Measurements from ENCODE around the gene THSD8.

THSD8 gene

DNA sequence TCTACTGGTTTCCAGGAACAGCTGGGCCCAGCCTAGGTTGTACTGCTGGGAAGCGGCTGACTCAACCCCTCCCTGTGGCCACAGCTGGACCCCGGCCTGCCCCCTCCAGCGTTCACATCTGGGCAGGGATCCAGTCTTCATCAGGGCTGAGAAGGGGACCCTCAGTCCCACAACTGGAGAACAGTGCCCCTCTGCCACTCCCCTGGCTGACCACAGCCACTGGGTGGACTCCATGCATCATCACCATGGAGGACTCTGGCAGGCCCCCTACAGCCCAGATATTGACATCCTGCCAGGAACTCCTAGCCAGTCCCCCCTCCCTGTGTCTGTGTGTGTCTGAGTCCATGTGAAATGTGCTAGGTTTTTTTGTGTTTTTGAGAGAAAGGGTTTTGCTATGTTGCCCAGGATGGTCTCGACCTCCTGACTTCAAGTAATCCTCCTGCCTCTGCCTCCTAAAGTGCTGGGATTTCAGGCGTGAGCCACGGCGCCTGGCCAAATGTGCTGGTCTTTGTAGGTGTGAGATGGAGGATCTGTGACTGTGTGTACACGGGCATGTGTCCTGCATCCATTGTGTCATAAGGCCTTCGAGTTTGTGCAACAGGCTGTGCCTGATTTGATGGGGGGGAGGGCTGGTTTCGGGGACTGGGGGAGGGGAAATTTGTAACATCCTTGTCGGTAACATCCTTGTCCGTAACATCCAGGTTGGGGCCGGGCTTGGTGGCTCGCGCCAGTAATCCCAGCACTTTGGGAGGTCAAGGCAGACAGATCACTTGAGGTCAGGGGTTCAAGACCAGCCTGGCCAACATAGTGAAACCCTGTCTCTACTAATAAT is 22.5 kb upstream of the THSD8 start:
- Histone ChIP-seq H3K9me2 (replicated peaks; ENCODE audit: insufficient read depth, low read length) (no peaks in the 10 kb centered on the region), H4K20me1 (ENCODE audit: insufficient read depth, low read length) (no peaks in the 10 kb centered on the region), H3K79me2 (ENCODE audit: low read length) (no peaks in the 10 kb centered on the region), H3K27ac (ENCODE audit: low read length) (no peak overlapping the region), H3K27me3 (replicated peaks; ENCODE audit: insufficient read depth, low read length) (no peaks in the 10 kb centered on the region), H3K9me3 (replicated peaks; ENCODE audit: insufficient read depth, low read length) (no peaks in the 10 kb centered on the region), H3K9ac (ENCODE audit: low read length) (no peak overlapping the region), H3K36me3 (replicated peaks; ENCODE audit: insufficient read depth, low read length) (no peaks in the 10 kb centered on the region), H3K4me2 (ENCODE audit: low read depth, low read length) (no peak overlapping the region), H3F3A (ENCODE audit: insufficient read depth, low read length) (peaks cover 14% of the 10 kb centered on the region), H3K4me3 (ENCODE audit: low read length) (no peak overlapping the region), H2AFZ (ENCODE audit: low read length) (no peak overlapping the region), H3K4me1 (ENCODE audit: low read length) (peaks cover 20% of the 10 kb centered on the region)
- TF ChIP-seq, protein P1, sequence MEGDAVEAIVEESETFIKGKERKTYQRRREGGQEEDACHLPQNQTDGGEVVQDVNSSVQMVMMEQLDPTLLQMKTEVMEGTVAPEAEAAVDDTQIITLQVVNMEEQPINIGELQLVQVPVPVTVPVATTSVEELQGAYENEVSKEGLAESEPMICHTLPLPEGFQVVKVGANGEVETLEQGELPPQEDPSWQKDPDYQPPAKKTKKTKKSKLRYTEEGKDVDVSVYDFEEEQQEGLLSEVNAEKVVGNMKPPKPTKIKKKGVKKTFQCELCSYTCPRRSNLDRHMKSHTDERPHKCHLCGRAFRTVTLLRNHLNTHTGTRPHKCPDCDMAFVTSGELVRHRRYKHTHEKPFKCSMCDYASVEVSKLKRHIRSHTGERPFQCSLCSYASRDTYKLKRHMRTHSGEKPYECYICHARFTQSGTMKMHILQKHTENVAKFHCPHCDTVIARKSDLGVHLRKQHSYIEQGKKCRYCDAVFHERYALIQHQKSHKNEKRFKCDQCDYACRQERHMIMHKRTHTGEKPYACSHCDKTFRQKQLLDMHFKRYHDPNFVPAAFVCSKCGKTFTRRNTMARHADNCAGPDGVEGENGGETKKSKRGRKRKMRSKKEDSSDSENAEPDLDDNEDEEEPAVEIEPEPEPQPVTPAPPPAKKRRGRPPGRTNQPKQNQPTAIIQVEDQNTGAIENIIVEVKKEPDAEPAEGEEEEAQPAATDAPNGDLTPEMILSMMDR (IDR thresholded peaks at IDR 0.05; ENCODE audit: low read length), result no peak
- no peak for TF ChIP-seq EZH2phosphoT487 (IDR thresholded peaks at IDR 0.05; ENCODE audit: low read length)
- no peak for TF ChIP-seq EZH2 (optimal IDR thresholded peaks at IDR 0.05; ENCODE audit: low read depth, low read length)
- DNase-seq, result no peak

DNA sequence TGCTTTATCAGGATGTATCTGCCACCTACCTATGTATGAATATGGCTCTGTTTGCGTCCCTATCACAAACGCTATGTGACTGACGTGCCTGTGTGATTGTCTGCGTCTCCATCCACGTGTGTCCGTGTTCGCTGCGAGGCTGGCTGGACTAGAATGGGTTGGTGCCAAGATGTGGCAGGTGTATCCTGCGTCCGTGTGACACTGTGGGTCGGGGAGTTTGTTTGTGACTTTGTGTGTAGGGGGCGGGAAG is 19.8 kb upstream of the THSD8 start:
- Histone ChIP-seq H3K4me3 (ENCODE audit: low read length) (peak overlapping the region; percentile 64), H3K9me2 (replicated peaks; ENCODE audit: insufficient read depth, low read length) (no peaks in the 10 kb centered on the region), H3K27ac (ENCODE audit: low read length) (no peak overlapping the region), H3K36me3 (replicated peaks; ENCODE audit: insufficient read depth, low read length) (no peaks in the 10 kb centered on the region), H3F3A (ENCODE audit: insufficient read depth, low read length) (peaks cover 13% of the 10 kb centered on the region), H3K27me3 (replicated peaks; ENCODE audit: insufficient read depth, low read length) (no peaks in the 10 kb centered on the region), H2AFZ (ENCODE audit: low read length) (peak overlapping the region; percentile 78), H3K79me2 (ENCODE audit: low read length) (no peaks in the 10 kb centered on the region), H3K9ac (ENCODE audit: low read length) (peak overlapping the region; percentile 34; the same call in 1 of the 2 replicates), H4K20me1 (ENCODE audit: insufficient read depth, low read length) (no peaks in the 10 kb centered on the region), H3K9me3 (replicated peaks; ENCODE audit: insufficient read depth, low read length) (no peaks in the 10 kb centered on the region), H3K4me2 (ENCODE audit: low read depth, low read length) (peak overlapping the region; percentile 93), H3K4me1 (ENCODE audit: low read length) (peaks cover 12% of the 10 kb centered on the region)
- DNase-seq, result no peak
- no peak for TF ChIP-seq EZH2phosphoT487 (IDR thresholded peaks at IDR 0.05; ENCODE audit: low read length)
- no peak for TF ChIP-seq EZH2 (optimal IDR thresholded peaks at IDR 0.05; ENCODE audit: low read depth, low read length)
- TF ChIP-seq, protein P1 (IDR thresholded peaks at IDR 0.05; ENCODE audit: low read length), result no peak

DNA sequence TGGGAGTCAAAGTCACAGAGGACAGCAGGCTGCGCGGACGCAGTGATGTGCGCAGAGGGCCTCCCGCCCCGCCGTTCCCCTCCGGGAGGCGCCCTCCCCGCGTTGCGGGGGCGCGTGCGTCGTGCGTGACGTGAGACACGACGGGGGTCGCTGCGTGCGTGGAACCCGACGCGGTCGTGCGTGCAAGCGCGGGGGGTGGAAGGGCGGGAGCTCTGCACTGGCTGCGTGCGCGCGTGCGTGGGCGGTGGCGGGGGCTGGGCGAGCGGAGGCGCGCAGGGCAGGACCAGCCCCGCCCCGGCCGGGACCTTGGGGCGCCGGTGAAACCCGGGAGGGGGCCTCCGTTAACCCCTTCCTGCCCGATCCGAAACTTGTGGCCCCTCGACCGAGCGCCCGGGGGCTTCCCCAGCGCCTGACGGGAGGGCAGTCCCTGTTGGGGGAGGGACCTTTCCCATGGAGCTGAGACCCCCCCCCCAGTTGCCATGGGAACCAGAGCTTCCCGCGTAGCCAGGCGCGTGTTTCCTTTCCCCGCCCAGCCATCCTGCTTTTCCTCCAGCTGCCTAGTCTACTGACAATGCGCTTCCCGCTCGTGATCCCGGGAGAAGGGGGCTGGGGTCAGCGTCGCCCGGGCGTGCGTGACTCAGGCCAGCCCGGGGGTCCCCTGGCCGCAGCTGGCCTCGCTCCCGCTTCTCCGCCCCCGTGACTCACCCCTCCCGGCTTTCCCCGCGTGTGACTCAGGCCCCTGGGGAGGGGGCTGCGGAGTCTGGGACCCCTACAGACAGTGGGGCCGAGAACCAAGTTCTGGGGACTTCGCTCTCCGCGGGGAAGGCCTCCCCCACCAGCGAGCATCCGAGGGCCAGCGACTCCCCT is 19.2 kb upstream of the THSD8 start:
- H3K4me1 ChIP-seq (ENCODE audit: low read length), result peaks cover 12% of the 10 kb centered on the region
- H3K4me3 ChIP-seq (ENCODE audit: low read length), result peak overlapping the region; percentile 64
- H3K36me3 ChIP-seq (replicated peaks; ENCODE audit: insufficient read depth, low read length), result no peaks in the 10 kb centered on the region
- peaks cover 13% of the 10 kb centered on the region for H3F3A ChIP-seq (ENCODE audit: insufficient read depth, low read length)
- TF ChIP-seq EZH2phosphoT487 (IDR thresholded peaks at IDR 0.05; ENCODE audit: low read length), result no peak
- TF ChIP-seq, protein P1 (IDR thresholded peaks at IDR 0.05; ENCODE audit: low read length), result peak; percentile 16
- TF ChIP-seq EZH2 (optimal IDR thresholded peaks at IDR 0.05; ENCODE audit: low read depth, low read length), result no peak
- H3K4me2 ChIP-seq (ENCODE audit: low read depth, low read length), result peak overlapping the region; percentile 93
- H3K9me3 ChIP-seq (replicated peaks; ENCODE audit: insufficient read depth, low read length), result no peaks in the 10 kb centered on the region
- no peaks in the 10 kb centered on the region for H3K9me2 ChIP-seq (replicated peaks; ENCODE audit: insufficient read depth, low read length)
- H4K20me1 ChIP-seq (ENCODE audit: insufficient read depth, low read length), result no peaks in the 10 kb centered on the region
- no peak overlapping the region for H3K27ac ChIP-seq (ENCODE audit: low read length)
- H3K9ac ChIP-seq (ENCODE audit: low read length), result peak overlapping the region; percentile 34; the same call in 1 of the 2 replicates
- H3K79me2 ChIP-seq (ENCODE audit: low read length), result no peaks in the 10 kb centered on the region
- DNase-seq, result peak; percentile 23
- peak overlapping the region; percentile 78 for H2AFZ ChIP-seq (ENCODE audit: low read length)
- no peaks in the 10 kb centered on the region for H3K27me3 ChIP-seq (replicated peaks; ENCODE audit: insufficient read depth, low read length)
